NCI-H524 (cell line): ENCODE results near the gene FER1L5.
"Not testable (repeated sequence)": the region's sequence is repeated elsewhere in the genome, so short reads cannot be mapped to it uniquely, and the experiment has no call there.

Source experiments
- DNase-seq, 2 experiments: peaks; one replicate each; lab custom pipeline; 2025; lab: John Stamatoyannopoulos, UW

The FER1L5 gene

GRCh38 chr2:96636551-96637171 lies 5.9 kb upstream of the FER1L5 start:
- DNase-seq: no peak

- DNase-seq: peak in 1 of 2 experiments; percentile 56
These were observed 5.0 kb upstream of the FER1L5 start for GRCh38 chr2:96637385-96638143.

- DNase-seq: peak; percentile 76 to 85
These were observed 4.1 kb upstream of the FER1L5 start, which contains the start of gene KANSL3 for GRCh38 chr2:96638144-96639121. Gene KANSL3 (minus strand): TSS chr2:96638312. CDS start chr2:96637135, 1,177 bp downstream.

- no peak for DNase-seq
These were observed 5.1 kb downstream of the FER1L5 start for GRCh38 chr2:96647681-96648080.

GRCh38 chr2:96648306-96648930 lies 5.9 kb downstream of the FER1L5 start:
- no peak for DNase-seq

GRCh38 chr2:96649342-96649741 lies 6.8 kb downstream of the FER1L5 start:
- no peak for DNase-seq

GRCh38 chr2:96651793-96652192 lies 9.2 kb downstream of the FER1L5 start:
- DNase-seq: no peak

GRCh38 chr2:96654791-96655190 lies 12.2 kb downstream of the FER1L5 start:
- DNase-seq: not testable (repeated sequence)

- DNase-seq: no peak
These were observed 13.0 kb downstream of the FER1L5 start for GRCh38 chr2:96655526-96655925.

- no peak for DNase-seq
These were observed 14.0 kb downstream of the FER1L5 start for GRCh38 chr2:96656540-96656939.

- no peak for DNase-seq
These were observed 18.8 kb downstream of the FER1L5 start for GRCh38 chr2:96661324-96661723.

- DNase-seq: no peak
These were observed 19.8 kb downstream of the FER1L5 start for GRCh38 chr2:96662360-96662759.

- DNase-seq: no peak
These were observed 20.6 kb downstream of the FER1L5 start for GRCh38 chr2:96663177-96663576.

- DNase-seq: no peak
These were observed 21.3 kb downstream of the FER1L5 start for GRCh38 chr2:96663829-96664228.

GRCh38 chr2:96664366-96664925 lies 21.9 kb downstream of the FER1L5 start:
- no peak for DNase-seq

GRCh38 chr2:96665083-96665569 lies 22.6 kb downstream of the FER1L5 start:
- DNase-seq: no peak

GRCh38 chr2:96665717-96666116 lies 23.2 kb downstream of the FER1L5 start:
- DNase-seq: not testable (repeated sequence)

- DNase-seq: no peak
These were observed 26.2 kb downstream of the FER1L5 start for GRCh38 chr2:96668771-96669170.

- DNase-seq: no peak
These were observed 27.1 kb downstream of the FER1L5 start for GRCh38 chr2:96669539-96670215.

GRCh38 chr2:96679848-96680247 lies 37.3 kb downstream of the FER1L5 start:
- no peak for DNase-seq
